SK-N-SH (cell line): ENCODE results near the gene SLAIN2. TPM values are rescaled to one million over a fixed set of nuclear protein-coding genes. Genes with fewer than 3 reads are reported as not detected.

ENCODE experiments used
- CTCF ChIA-PET: fragments of 300-600, 350-600 bp; formaldehyde crosslinking; extraction: SDS; loops from one replicate; lab custom pipeline; 2021; lab: Yijun Ruan, JAX
- POLR2A ChIA-PET: fragments of 350-600 bp; sonication (Branson Sonifier 250); formaldehyde crosslinking; extraction: SDS; loops from one replicate; lab custom pipeline; 2020; ENCODE audit warnings: antibody characterized with exemption, inconsistent platforms; lab: Yijun Ruan, JAX
- DNase-seq: peaks from one replicate; pipeline ENCODE4 v3.0.0; 2012
- H2AFZ ChIP-seq: fragments of 200-600 bp; sonication (generic); 2 replicates; pipeline ENCODE4 v1.8.1; 2016; ENCODE audit warnings: antibody characterized with exemption, mild to moderate bottlenecking, low read depth
- H3F3A ChIP-seq: fragments of 200-600 bp; sonication (generic); replicated peaks from 2 replicates; pipeline ENCODE3; 2016; ENCODE audit warnings: antibody characterized with exemption, mild to moderate bottlenecking; ENCODE audit not compliant: insufficient read depth
- H3K27ac ChIP-seq, 2 experiments: fragments of 200-500 bp in 1 of 2; fragments of 200-600 bp in 1 of 2; sonication (Bioruptor generic) in 1 of 2; sonication (generic), shearing (Covaris generic) in 1 of 2; 2 replicates each; pipeline versions ENCODE4 v1.5.1 to v1.6.1; 2014 to 2016; ENCODE audit warnings: low read depth in 2 of 2, inconsistent platforms in 1 of 2, low read length in 1 of 2, mild to moderate bottlenecking in 1 of 2, mixed read lengths in 1 of 2
- H3K27me3 ChIP-seq: fragments of 200-600 bp; sonication (generic), shearing (Covaris generic); 2 replicates; pipeline ENCODE4 v1.6.1; 2016; ENCODE audit warnings: mixed run types; ENCODE audit not compliant: insufficient read depth
- H3K36me3 ChIP-seq, 2 experiments: fragments of 200-500 bp in 1 of 2; fragments of 200-600 bp in 1 of 2; sonication (Bioruptor generic) in 1 of 2; sonication (generic) in 1 of 2; replicated peaks in 1 of 2; 2 replicates each; pipeline versions ENCODE3 to v1.5.1; 2014 to 2016; ENCODE audit warnings: low read length in 1 of 2, mild to moderate bottlenecking in 1 of 2; ENCODE audit not compliant: insufficient read depth in 2 of 2, control insufficient read depth in 1 of 2
- H3K4me1 ChIP-seq, 2 experiments: fragments of 200-500 bp in 1 of 2; fragments of 200-600 bp in 1 of 2; sonication (Bioruptor generic) in 1 of 2; sonication (generic), shearing (Covaris generic) in 1 of 2; 2 replicates each; pipeline versions ENCODE4 v1.5.1 to v1.6.1; 2014 to 2016; ENCODE audit warnings: low read depth in 1 of 2, low read length in 1 of 2, mixed run types in 1 of 2; ENCODE audit not compliant: insufficient read depth in 2 of 2, control insufficient read depth in 1 of 2
- H3K4me2 ChIP-seq: fragments of 200-600 bp; sonication (generic), shearing (Covaris generic); 2 replicates; pipeline ENCODE4 v1.6.1; 2017; ENCODE audit warnings: mixed run types
- H3K4me3 ChIP-seq, 2 experiments: fragments of 200-500 bp in 1 of 2; fragments of 200-600 bp in 1 of 2; sonication (Bioruptor generic) in 1 of 2; sonication (generic), shearing (Covaris generic) in 1 of 2; 2 replicates each; pipeline versions ENCODE4 v1.5.1 to v1.8.1; 2014 to 2016; ENCODE audit warnings: low read depth in 2 of 2, inconsistent platforms in 1 of 2, low read length in 1 of 2, mild to moderate bottlenecking in 1 of 2, mixed read lengths in 1 of 2, moderate library complexity in 1 of 2
- H3K79me2 ChIP-seq: fragments of 200-600 bp; sonication (generic); 2 replicates; pipeline ENCODE4 v1.8.1; 2017; ENCODE audit warnings: mild to moderate bottlenecking; ENCODE audit not compliant: insufficient read depth
- H3K9ac ChIP-seq: fragments of 200-600 bp; sonication (generic); 2 replicates; pipeline ENCODE4 v1.6.1; 2017; ENCODE audit warnings: mixed run types
- H3K9me2 ChIP-seq: fragments of 200-600 bp; sonication (generic); 2 replicates; pipeline ENCODE4 v1.6.1; 2017; ENCODE audit warnings: mixed run types
- H3K9me3 ChIP-seq: fragments of 200-600 bp; sonication (generic); 2 replicates; pipeline ENCODE4 v1.6.1; 2017; ENCODE audit warnings: mixed run types, mild to moderate bottlenecking, moderate library complexity
- H4K20me1 ChIP-seq: fragments of 200-600 bp; sonication (generic); 2 replicates; pipeline ENCODE4 v1.6.1; 2017; ENCODE audit warnings: mild to moderate bottlenecking, mixed run types; ENCODE audit not compliant: insufficient read depth
- CHD2 ChIP-seq: fragments of 150-350 bp; IDR thresholded peaks from 2 replicates; pipeline ENCODE4 v1.6.1; 2018; ENCODE audit warnings: low read length; ENCODE audit not compliant: partially characterized antibody
- CTCF ChIP-seq: fragments of 200-600 bp; sonication (generic); IDR thresholded peaks from 2 replicates; pipeline ENCODE4 v1.6.1; 2017; ENCODE audit warnings: antibody characterized with exemption, mild to moderate bottlenecking, moderate library complexity
- ELF1 ChIP-seq: IDR thresholded peaks from 2 replicates; pipeline ENCODE4 v1.4.0; 2012
- EZH2phosphoT487 ChIP-seq: fragments of 200-600 bp; sonication (generic); IDR thresholded peaks from 2 replicates; pipeline ENCODE4 v1.6.1; 2017; ENCODE audit warnings: low read depth, mixed run types, mild to moderate bottlenecking, antibody characterized with exemption, moderate library complexity, borderline replicate concordance
- FOXM1 ChIP-seq: IDR thresholded peaks from 2 replicates; pipeline ENCODE4 v1.4.0; 2012; ENCODE audit warnings: low read depth, mild to moderate bottlenecking
- GATA2 ChIP-seq: sonication (generic); formaldehyde crosslinking; IDR thresholded peaks from 2 replicates; pipeline ENCODE4 v1.5.0; 2020; ENCODE audit warnings: mild to moderate bottlenecking, missing genetic modification reagents
- MXI1 ChIP-seq: IDR thresholded peaks from 2 replicates; pipeline ENCODE4 v1.6.1; 2012; ENCODE audit warnings: mild to moderate bottlenecking, low read depth, low read length, improper control_type of control experiment
- NFIC ChIP-seq: IDR thresholded peaks from 2 replicates; pipeline ENCODE4 v1.4.0; 2012; ENCODE audit warnings: borderline replicate concordance
- RAD21 ChIP-seq: IDR thresholded peaks from 2 replicates; pipeline ENCODE4 v1.6.1; 2012; ENCODE audit warnings: mild to moderate bottlenecking, low read length
- REST ChIP-seq: IDR thresholded peaks from 2 replicates; pipeline ENCODE4 v1.6.1; 2012; ENCODE audit warnings: mild to moderate bottlenecking, low read depth, low read length, moderate library complexity
- RXRA ChIP-seq: IDR thresholded peaks from 2 replicates; pipeline ENCODE4 v1.4.0; 2012; ENCODE audit warnings: low read depth, mild to moderate bottlenecking, borderline replicate concordance
- TAF1 ChIP-seq: IDR thresholded peaks from 2 replicates; pipeline ENCODE4 v1.6.1; 2012; ENCODE audit warnings: low read depth, mild to moderate bottlenecking, low read length, moderate library complexity, borderline replicate concordance
- ZBTB33 ChIP-seq: IDR thresholded peaks from 2 replicates; pipeline ENCODE4 v1.4.0; 2012; ENCODE audit warnings: low read depth, borderline replicate concordance
- WGBS: methylation state at CpG from one replicate; pipeline ENCODE4 v1.1.6; 2017; ENCODE audit warnings: low lambda C conversion rate; 5-methylcytosine and 5-hydroxymethylcytosine counted together
- polyA plus RNA-seq, 3 experiments: library from polyadenylated mRNA; depleted of rRNA; stranded (reverse); fragments of >200 nt; gene quantifications; 2 replicates each; pipeline ENCODE4 v1.2.3, GENCODE V29; 2012

The SLAIN2 gene
- polyA plus RNA-seq, 1 of the 3 experiments (the other 2 are of a cell fraction), result 17.0 TPM

GRCh38 chr4:48449151-48449550 lies 107.8 kb downstream of the SLAIN2 start:
- WGBS, result 92% methylated on average over 10 of the region's 10 CpGs
- POLR2A ChIA-PET, result no interaction called here
- Histone ChIP-seq H3K36me3 (no peaks in the 10 kb centered on the region), H4K20me1 (no peaks in the 10 kb centered on the region), H3K9me2 (no peaks in the 10 kb centered on the region), H3K4me2 (no peak overlapping the region), H2AFZ (no peak overlapping the region), H3K79me2 (no peaks in the 10 kb centered on the region), H3K27me3 (no peaks in the 10 kb centered on the region), H3K9me3 (no peaks in the 10 kb centered on the region), H3K4me3 (no peak overlapping the region), H3F3A (no peaks in the 10 kb centered on the region)
- DNase-seq, result no peak
- no peak for TF ChIP-seq EZH2phosphoT487
- TF ChIP-seq TAF1, result no peak
- no peak for TF ChIP-seq NFIC
- no peak for TF ChIP-seq MXI1
- TF ChIP-seq REST, result no peak
- TF ChIP-seq ZBTB33, result no peak
- TF ChIP-seq RAD21, result no peak
- TF ChIP-seq GATA2 (CRISPR knock-in tag), result no peak
- no peak for TF ChIP-seq CHD2
- no peak for TF ChIP-seq CTCF
- no peak for TF ChIP-seq FOXM1
- TF ChIP-seq ELF1, result no peak
- TF ChIP-seq RXRA, result no peak
- TF ChIP-seq, all 33 proteins: peak for 0
- Histone ChIP-seq H3K27ac (no peak overlapping the region), H3K9ac (no peak overlapping the region), H3K4me1 (peaks cover 0 to 2% of the 10 kb centered on the region in 2 experiments; a peak in 1 of 4 replicates)
- CTCF ChIA-PET, result interaction anchor here (0.9 to 1.3 kb wide), 2 partner anchors 33 to 97 kb away, joined by 3 to 5 read pairs; no protein-coding TSS in a partner anchor
